ENCODE data around the gene GULP1. TPM values are rescaled to one million over a fixed set of nuclear protein-coding genes. Genes with fewer than 3 reads are reported as not detected.

GULP1 gene
- total RNA-seq, 1 experiment from 2014 or later: 140 TPM

GRCh38 chr2:188485496-188485895 is 193.8 kb downstream of the GULP1 start:
- TF ChIP-seq CTCF (conservative IDR thresholded peaks at IDR 0.05): no peak
- H3K79me2 ChIP-seq (ENCODE audit: insufficient read depth, low read length): no peaks in the 10 kb centered on the region
- H2BK5ac ChIP-seq (ENCODE audit: insufficient read length, low read length): no peak overlapping the region
- no peak overlapping the region for H2BK120ac ChIP-seq (ENCODE audit: low read depth, low read length, poor library complexity, severe bottlenecking)
- no peaks in the 10 kb centered on the region for H3K9me3 Mint-ChIP-seq
- no peaks in the 10 kb centered on the region for H3K23me2 ChIP-seq (ENCODE audit: insufficient read length, low read depth, low read length, poor library complexity, severe bottlenecking)
- no peak overlapping the region for H3K27ac ChIP-seq (ENCODE audit: insufficient read length, low read depth, low read length)
- H4K8ac ChIP-seq (replicated peaks; ENCODE audit: insufficient read length, low read depth, low read length): no peak overlapping the region
- H3K4me2 ChIP-seq (ENCODE audit: insufficient read depth, insufficient read length, low read length): no peak overlapping the region
- no peak overlapping the region for H2AFZ ChIP-seq (ENCODE audit: low read length)
- H3K18ac ChIP-seq (ENCODE audit: insufficient read length, low read depth, low read length): no peak overlapping the region
- peaks cover 19 to 27% of the 10 kb centered on the region in 2 experiments for H3K4me1 Mint-ChIP-seq
- no peak overlapping the region for H3T11ph ChIP-seq (ENCODE audit: low read length)
- no peaks in the 10 kb centered on the region for H4K20me1 ChIP-seq (ENCODE audit: control insufficient read depth, insufficient read depth, insufficient read length)
- no peak overlapping the region for H2BK15ac ChIP-seq (ENCODE audit: low read depth, low read length)
- DNase-seq: no peak
- H3K27me3 Mint-ChIP-seq (ENCODE audit: low read depth): no peaks in the 10 kb centered on the region
- H3K14ac ChIP-seq (ENCODE audit: insufficient read depth, low read length): no peak overlapping the region
- H4K5ac ChIP-seq (ENCODE audit: insufficient read length, low read depth, low read length): no peak overlapping the region
- H3K56ac ChIP-seq (ENCODE audit: insufficient read length, low read depth, low read length): no peak overlapping the region
- no peak overlapping the region; a peak in 1 of 7 replicates for H3K27ac Mint-ChIP-seq
- no peak overlapping the region for H2AK5ac ChIP-seq (ENCODE audit: insufficient read length, low read length)
- no peak overlapping the region for H2BK12ac ChIP-seq (ENCODE audit: insufficient read length, low read depth, low read length)
- H3K36me3 Mint-ChIP-seq (ENCODE audit: insufficient read depth in 1 of 3, low read depth in 3 of 3): peaks cover 0 to 2% (median 0%) of the 10 kb centered on the region in 3 experiments; a peak in 2 of 7 replicates
- no peaks in the 10 kb centered on the region for H3K9me3 ChIP-seq (ENCODE audit: control insufficient read depth, low read depth, low read length)
- no peak overlapping the region for H3K23ac ChIP-seq (ENCODE audit: insufficient read length, low read depth, low read length)
- H3K79me1 ChIP-seq (ENCODE audit: insufficient read depth, low read depth, low read length, poor library complexity, severe bottlenecking): no peaks in the 10 kb centered on the region
- H3K4me3 Mint-ChIP-seq: no peak overlapping the region
- H3K4ac ChIP-seq (ENCODE audit: low read depth, low read length): no peak overlapping the region
- no peak overlapping the region for H2BK20ac ChIP-seq (ENCODE audit: low read depth, low read length, poor library complexity, severe bottlenecking)
- H4K91ac ChIP-seq (ENCODE audit: insufficient read length, low read depth, low read length): no peak overlapping the region
- no peaks in the 10 kb centered on the region; the same call in 1 of the 2 replicates for H3K4me1 ChIP-seq (ENCODE audit: insufficient read depth, low read length)
- no peaks in the 10 kb centered on the region for H3K27me3 ChIP-seq (ENCODE audit: insufficient read depth, low read length)
- no peak overlapping the region for H3K9ac ChIP-seq (ENCODE audit: extremely low read depth, insufficient read length, low read length)
